ENCODE results near the gene ZNF311.
"Not testable (repeated sequence)": the region's sequence is repeated elsewhere in the genome, so short reads cannot be mapped to it uniquely, and the experiment has no call there.

ZNF311 gene

DNA sequence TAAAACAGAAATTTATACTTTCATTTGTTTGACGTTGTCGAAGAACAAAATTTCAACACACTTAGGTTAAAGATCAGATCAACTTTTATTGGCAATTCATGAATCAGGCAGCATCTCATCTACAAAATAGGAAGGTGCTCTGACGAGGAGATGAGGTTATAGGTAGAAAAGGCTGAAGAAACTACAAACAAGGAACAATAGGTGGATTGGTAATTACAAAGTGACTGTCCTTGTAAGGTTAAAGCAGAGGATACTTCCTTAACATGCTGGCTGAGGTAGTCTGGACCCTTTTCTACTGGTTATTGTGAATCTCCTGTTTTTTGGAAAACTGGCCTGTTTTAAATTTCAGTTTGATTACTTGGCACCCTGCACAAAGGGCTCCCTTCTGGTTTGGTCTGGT is 48.8 kb downstream of the ZNF311 start:
- no peak overlapping the region for H3K27ac ChIP-seq (ENCODE audit: poor library complexity, severe bottlenecking)
- no peak for DNase-seq (ENCODE audit: low spot score)
- no peak overlapping the region for H3K4me3 ChIP-seq (ENCODE audit: severe bottlenecking)
- H3K36me3 ChIP-seq (ENCODE audit: low read depth): no peaks in the 10 kb centered on the region
- no peaks in the 10 kb centered on the region for H3K9me3 ChIP-seq (ENCODE audit: severe bottlenecking)
- H3K27me3 ChIP-seq (ENCODE audit: insufficient read depth, poor library complexity, severe bottlenecking): no peaks in the 10 kb centered on the region
- peaks cover 3% of the 10 kb centered on the region for H3K4me1 ChIP-seq (ENCODE audit: insufficient read depth, poor library complexity, severe bottlenecking)
- no peak for ATAC-seq (ENCODE audit: low read depth)
- TF ChIP-seq, protein P1, sequence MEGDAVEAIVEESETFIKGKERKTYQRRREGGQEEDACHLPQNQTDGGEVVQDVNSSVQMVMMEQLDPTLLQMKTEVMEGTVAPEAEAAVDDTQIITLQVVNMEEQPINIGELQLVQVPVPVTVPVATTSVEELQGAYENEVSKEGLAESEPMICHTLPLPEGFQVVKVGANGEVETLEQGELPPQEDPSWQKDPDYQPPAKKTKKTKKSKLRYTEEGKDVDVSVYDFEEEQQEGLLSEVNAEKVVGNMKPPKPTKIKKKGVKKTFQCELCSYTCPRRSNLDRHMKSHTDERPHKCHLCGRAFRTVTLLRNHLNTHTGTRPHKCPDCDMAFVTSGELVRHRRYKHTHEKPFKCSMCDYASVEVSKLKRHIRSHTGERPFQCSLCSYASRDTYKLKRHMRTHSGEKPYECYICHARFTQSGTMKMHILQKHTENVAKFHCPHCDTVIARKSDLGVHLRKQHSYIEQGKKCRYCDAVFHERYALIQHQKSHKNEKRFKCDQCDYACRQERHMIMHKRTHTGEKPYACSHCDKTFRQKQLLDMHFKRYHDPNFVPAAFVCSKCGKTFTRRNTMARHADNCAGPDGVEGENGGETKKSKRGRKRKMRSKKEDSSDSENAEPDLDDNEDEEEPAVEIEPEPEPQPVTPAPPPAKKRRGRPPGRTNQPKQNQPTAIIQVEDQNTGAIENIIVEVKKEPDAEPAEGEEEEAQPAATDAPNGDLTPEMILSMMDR (IDR thresholded peaks at IDR 0.05; ENCODE audit: poor library complexity, severe bottlenecking): no peak

DNA sequence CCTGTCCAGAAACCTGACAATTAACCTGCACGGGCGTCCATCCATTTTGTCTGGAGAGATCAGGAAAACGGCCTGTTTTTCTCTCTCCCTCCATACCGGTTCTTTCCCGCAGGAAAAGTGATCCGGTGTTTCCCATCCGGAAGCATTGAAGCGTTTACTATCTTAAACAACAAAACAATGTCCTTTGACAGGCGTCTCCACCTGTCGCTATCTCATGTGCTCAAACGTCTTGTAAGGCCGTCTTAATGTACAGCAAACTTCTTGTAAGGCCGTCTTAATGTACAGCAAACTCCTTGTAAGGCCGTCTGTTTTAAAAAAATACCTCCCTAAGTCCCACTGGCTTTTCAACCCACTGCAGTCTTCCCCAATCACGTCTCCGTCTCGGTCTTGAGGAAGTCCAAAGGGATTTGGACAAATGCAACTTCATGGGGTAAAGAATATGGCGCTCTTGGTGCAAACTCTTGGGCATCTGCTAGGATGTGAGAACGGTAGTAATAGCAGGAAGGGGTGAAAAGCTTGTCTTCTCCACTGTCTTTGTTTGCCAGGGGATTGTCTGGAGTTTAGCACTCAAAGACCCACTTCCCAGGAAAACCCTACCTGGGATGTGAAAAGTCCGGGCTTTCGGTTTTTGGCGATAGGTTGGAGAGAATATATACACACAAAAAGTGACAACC is 51.4 kb downstream of the ZNF311 start:
- Histone ChIP-seq H3K27ac (ENCODE audit: poor library complexity, severe bottlenecking) (no peak overlapping the region), H3K4me1 (ENCODE audit: insufficient read depth, poor library complexity, severe bottlenecking) (peaks cover 4% of the 10 kb centered on the region), H3K27me3 (ENCODE audit: insufficient read depth, poor library complexity, severe bottlenecking) (no peaks in the 10 kb centered on the region), H3K4me3 (ENCODE audit: severe bottlenecking) (peak overlapping the region; percentile 47), H3K36me3 (ENCODE audit: low read depth) (no peaks in the 10 kb centered on the region), H3K9me3 (ENCODE audit: severe bottlenecking) (no peaks in the 10 kb centered on the region)
- DNase-seq (ENCODE audit: low spot score): no peak
- ATAC-seq (ENCODE audit: low read depth): peak; percentile 41
- TF ChIP-seq, protein P1 (IDR thresholded peaks at IDR 0.05; ENCODE audit: poor library complexity, severe bottlenecking): no peak

DNA sequence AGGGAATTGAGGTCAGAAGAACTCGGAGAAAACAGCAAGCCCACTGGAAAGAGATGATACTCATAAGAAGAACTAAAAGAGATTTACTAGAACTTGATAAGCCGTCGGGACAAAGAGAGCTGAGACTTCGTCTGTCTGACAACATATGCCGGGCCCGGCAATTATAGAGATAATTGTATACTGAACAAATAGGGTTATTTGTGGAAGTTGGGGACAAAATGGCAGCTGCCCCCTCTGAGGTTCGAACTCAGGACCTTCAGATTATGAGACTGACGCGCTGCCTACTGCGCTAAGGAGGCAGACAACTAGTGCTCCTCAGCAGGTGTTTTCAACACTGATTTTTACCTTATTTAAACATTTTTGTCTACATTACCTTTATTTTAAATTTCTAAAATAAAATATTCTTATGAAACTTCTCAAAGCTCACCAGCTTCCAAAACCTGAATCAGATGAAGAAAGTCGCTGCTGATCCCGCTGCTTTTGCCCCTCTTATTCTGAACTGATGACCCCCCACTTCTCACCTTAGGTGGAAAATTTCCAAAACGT is 52.0 kb downstream of the ZNF311 start:
- DNase-seq (ENCODE audit: low spot score): no peak
- ATAC-seq (ENCODE audit: low read depth): peak; percentile 57
- no peaks in the 10 kb centered on the region for H3K27me3 ChIP-seq (ENCODE audit: insufficient read depth, poor library complexity, severe bottlenecking)
- no peaks in the 10 kb centered on the region for H3K9me3 ChIP-seq (ENCODE audit: severe bottlenecking)
- TF ChIP-seq, protein P1 (IDR thresholded peaks at IDR 0.05; ENCODE audit: poor library complexity, severe bottlenecking): no peak
- peaks cover 10% of the 10 kb centered on the region for H3K4me1 ChIP-seq (ENCODE audit: insufficient read depth, poor library complexity, severe bottlenecking)
- H3K27ac ChIP-seq (ENCODE audit: poor library complexity, severe bottlenecking): no peak overlapping the region
- H3K36me3 ChIP-seq (ENCODE audit: low read depth): no peaks in the 10 kb centered on the region
- peak overlapping the region; percentile 47 for H3K4me3 ChIP-seq (ENCODE audit: severe bottlenecking)

DNA sequence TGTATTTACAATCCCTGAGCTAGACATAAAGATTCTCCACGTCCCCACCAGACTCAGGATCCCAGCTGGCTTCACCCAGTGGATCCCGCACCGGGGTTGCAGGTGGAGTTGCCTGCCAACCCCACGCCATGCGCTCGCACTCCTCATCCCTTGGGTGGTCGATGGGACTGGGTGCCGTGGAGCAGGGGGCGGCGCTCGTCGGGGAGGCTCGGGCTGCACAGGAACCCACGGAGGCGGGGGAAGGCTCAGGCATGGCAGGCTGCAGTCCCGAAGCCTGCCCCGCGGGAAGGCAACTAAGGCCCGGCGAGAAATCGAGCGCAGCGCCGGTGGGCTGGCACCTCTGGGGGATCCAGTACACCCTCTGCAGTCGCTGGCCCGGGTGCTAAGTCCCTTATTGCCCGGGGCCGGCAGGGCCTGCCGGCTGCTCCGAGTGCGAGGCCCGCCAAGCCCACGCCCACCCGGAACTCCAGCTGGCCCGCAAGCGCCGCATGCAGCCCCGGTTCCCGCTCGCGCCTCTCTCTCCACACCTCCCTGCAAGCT is 55.4 kb downstream of the ZNF311 start:
- not testable (repeated sequence) for H3K9me3 ChIP-seq (ENCODE audit: severe bottlenecking); H3K4me3 ChIP-seq (ENCODE audit: severe bottlenecking); DNase-seq (ENCODE audit: low spot score); ATAC-seq (ENCODE audit: low read depth); H3K36me3 ChIP-seq (ENCODE audit: low read depth); H3K27me3 ChIP-seq (ENCODE audit: insufficient read depth, poor library complexity, severe bottlenecking); H3K27ac ChIP-seq (ENCODE audit: poor library complexity, severe bottlenecking)
- H3K4me1 ChIP-seq (ENCODE audit: insufficient read depth, poor library complexity, severe bottlenecking): peaks cover 17% of the 10 kb centered on the region

DNA sequence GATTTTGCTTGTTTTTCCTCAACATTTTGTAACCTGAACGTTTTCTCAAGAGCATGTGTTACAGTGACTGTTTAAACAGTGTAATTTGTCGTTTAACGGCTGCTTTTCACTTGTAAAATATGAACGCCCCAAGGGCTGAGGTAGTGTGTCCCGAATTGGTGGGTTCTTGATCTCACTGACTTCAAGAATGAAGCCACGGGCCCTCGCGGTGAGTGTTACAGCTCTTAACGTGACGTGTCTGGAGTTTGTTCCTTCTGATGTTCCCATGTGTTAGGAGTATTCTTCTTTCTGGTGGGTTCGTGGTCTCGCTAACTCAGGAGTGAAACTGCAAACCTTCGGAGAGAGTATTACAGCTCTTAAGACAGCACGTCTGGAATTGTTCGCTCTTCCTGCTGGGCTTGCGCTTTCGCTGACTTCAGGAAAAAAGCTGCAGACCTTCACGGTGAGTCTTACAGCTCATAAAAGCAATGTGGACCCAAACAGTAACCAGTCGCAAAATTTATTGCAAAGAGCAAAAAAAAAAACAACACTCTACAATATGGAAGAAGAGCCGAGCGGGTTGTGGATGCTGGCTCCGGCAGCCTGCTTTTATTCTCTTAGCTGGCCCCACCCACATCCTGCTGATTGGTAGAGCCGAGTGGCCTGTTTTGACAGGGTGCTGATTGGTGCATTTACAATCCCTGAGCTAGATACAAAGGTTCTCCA is 56.2 kb downstream of the ZNF311 start:
- Histone ChIP-seq H3K4me1 (ENCODE audit: insufficient read depth, poor library complexity, severe bottlenecking) (peaks cover 17% of the 10 kb centered on the region), H3K36me3 (ENCODE audit: low read depth) (no peaks in the 10 kb centered on the region), H3K4me3 (ENCODE audit: severe bottlenecking) (no peak overlapping the region), H3K9me3 (ENCODE audit: severe bottlenecking) (no peaks in the 10 kb centered on the region), H3K27ac (ENCODE audit: poor library complexity, severe bottlenecking) (peak overlapping the region; percentile 80), H3K27me3 (ENCODE audit: insufficient read depth, poor library complexity, severe bottlenecking) (no peaks in the 10 kb centered on the region)
- TF ChIP-seq, protein P1 (IDR thresholded peaks at IDR 0.05; ENCODE audit: poor library complexity, severe bottlenecking): no peak
- ATAC-seq (ENCODE audit: low read depth) (no peak), DNase-seq (ENCODE audit: low spot score) (no peak)

All from RWPE2 (cell line).